Measurements from ENCODE around the gene TTC33.

The TTC33 gene

GRCh38 chr5:40557501-40557900 lies 198.3 kb downstream of the TTC33 start:
- no peak for DNase-seq

- DNase-seq = no peak
Observed at GRCh38 chr5:40556811-40557210, 198.9 kb downstream of the TTC33 start.

- no peak for DNase-seq
Observed at GRCh38 chr5:40555886-40556285, 199.9 kb downstream of the TTC33 start.

GRCh38 chr5:40554813-40555212 lies 200.9 kb downstream of the TTC33 start:
- DNase-seq = no peak

- no peak for DNase-seq
Observed at GRCh38 chr5:40554054-40554453, 201.7 kb downstream of the TTC33 start.

- no peak for DNase-seq
Observed at GRCh38 chr5:40552981-40553380, 202.8 kb downstream of the TTC33 start.

GRCh38 chr5:40551496-40552491 lies 204.0 kb downstream of the TTC33 start:
- DNase-seq = no peak

GRCh38 chr5:40550481-40550880 lies 205.3 kb downstream of the TTC33 start:
- no peak for DNase-seq

- DNase-seq = no peak
Observed at GRCh38 chr5:40549616-40550015, 206.1 kb downstream of the TTC33 start.

GRCh38 chr5:40547994-40548575 lies 207.7 kb downstream of the TTC33 start:
- DNase-seq = no peak

GRCh38 chr5:40547557-40547956 lies 208.2 kb downstream of the TTC33 start:
- DNase-seq = no peak

- DNase-seq = no peak
Observed at GRCh38 chr5:40540301-40540700, 215.5 kb downstream of the TTC33 start.

GRCh38 chr5:40524677-40525076 lies 231.1 kb downstream of the TTC33 start:
- no peak for DNase-seq

GRCh38 chr5:40521925-40522324 lies 233.8 kb downstream of the TTC33 start:
- no peak for DNase-seq

- no peak for DNase-seq
Observed at GRCh38 chr5:40521108-40521785, 234.5 kb downstream of the TTC33 start.

GRCh38 chr5:40518485-40518917 lies 237.3 kb downstream of the TTC33 start:
- DNase-seq = no peak

- DNase-seq = no peak
Observed at GRCh38 chr5:40515476-40515875, 240.3 kb downstream of the TTC33 start.

GRCh38 chr5:40514976-40515375 lies 240.8 kb downstream of the TTC33 start:
- no peak for DNase-seq

- DNase-seq = no peak
Observed at GRCh38 chr5:40511801-40512200, 244.0 kb downstream of the TTC33 start.

- no peak for DNase-seq
Observed at GRCh38 chr5:40507095-40507494, 248.7 kb downstream of the TTC33 start.

- no peak for DNase-seq
Observed at GRCh38 chr5:40505031-40505430, 250.7 kb downstream of the TTC33 start.

- DNase-seq = no peak
Observed at GRCh38 chr5:40503439-40503838, 252.3 kb downstream of the TTC33 start.

- DNase-seq = no peak
Observed at GRCh38 chr5:40502736-40503135, 253.0 kb downstream of the TTC33 start.

All from NCI-H1694 treated with DMSO at 0.1 percent for 48 hours (cell line).